Keratinocyte (primary cell): ENCODE measurements around the gene NANOS2.

Experiments
- CTCF ChIP-seq, 3 experiments: IDR thresholded peaks in 1 of 3; conservative IDR thresholded peaks in 1 of 3; optimal IDR thresholded peaks in 1 of 3; 2 replicates in 2 of 3; 3 replicates in 1 of 3; pipeline versions ENCODE3 to v1.5.1; 2011; ENCODE audit warnings: low read length in 3 of 3, mild to moderate bottlenecking in 3 of 3, moderate library complexity in 2 of 3, control low read depth in 1 of 3, inconsistent platforms in 1 of 3; ENCODE audit not compliant: insufficient read depth in 2 of 3; ENCODE audit errors: extremely low read depth in 1 of 3
- EZH2 ChIP-seq: IDR thresholded peaks from one replicate; pipeline ENCODE4 v1.6.1; 2012; ENCODE audit warnings: inconsistent platforms, mild to moderate bottlenecking, low read length, moderate library complexity

- TF ChIP-seq CTCF (optimal IDR thresholded peaks at IDR 0.05 in 1 of 3, IDR thresholded peaks at IDR 0.05 in 1 of 3, conservative IDR thresholded peaks at IDR 0.05 in 1 of 3; ENCODE audit: extremely low read depth in 1 of 3, insufficient read depth in 2 of 3, low read length in 3 of 3) (no peak), EZH2 (peak; percentile 76)
Measured at GRCh38 chr19:45864629-45865082, 49.9 kb downstream of the NANOS2 start.
